OCI-LY3 (cell line): Measurements from ENCODE around the gene HMG20A.

ENCODE experiments used
- CTCF ChIP-seq: fragments of 200-600, 300-600 bp; sonication (generic); IDR thresholded peaks from 2 replicates; pipeline ENCODE4 v1.5.1; 2014; ENCODE audit warnings: antibody characterized with exemption, low read length, low read depth
- EZH2phosphoT487 ChIP-seq: fragments of 200-600 bp; shearing (Covaris generic); IDR thresholded peaks from 2 replicates; pipeline ENCODE4 v1.6.1; 2018; ENCODE audit warnings: antibody characterized with exemption, mixed run types, low read depth

DNA sequence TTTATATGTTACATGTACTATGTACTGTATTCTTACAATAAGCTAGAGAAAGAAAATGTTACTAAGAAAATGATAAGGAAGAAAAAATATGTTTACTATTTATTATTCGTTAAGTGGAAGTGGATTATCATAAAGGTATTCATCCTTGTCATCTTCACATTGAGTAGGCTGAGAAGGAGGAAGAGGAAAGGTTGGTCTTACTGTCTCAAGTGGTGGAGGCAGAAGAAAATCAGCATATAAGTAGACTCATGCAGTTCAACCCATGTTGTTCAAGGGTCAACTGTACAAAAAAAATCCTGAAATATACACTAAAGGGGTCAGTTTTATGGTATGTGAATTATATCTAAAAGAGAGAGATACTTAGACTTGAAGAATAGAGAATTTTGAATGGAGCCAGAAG is 5.7 kb downstream of the HMG20A start:
- TF ChIP-seq CTCF: no peak
- no peak for TF ChIP-seq EZH2phosphoT487
